ENCODE data around the gene TSPAN1. TPM values are rescaled to one million over a fixed set of nuclear protein-coding genes. Genes with fewer than 3 reads are reported as not detected.
A peak's percentile ranks its signal among the peaks of the same experiment; 100 is the strongest.

Gene TSPAN1
- total and polyA plus RNA-seq, 2 of the 13 experiments (the other 11 are each of a cell fraction or from before 2014, with no cell fraction given) = 1.7 to 2.9 TPM

GRCh38 chr1:46175243-46175642, 356 bp downstream of the TSPAN1 start:
- in situ Hi-C loops (cut with HindIII; ENCODE audit: extremely low pct_ligation_motif_present, low pct_unique_long_range_greater_than_20kb) (loop anchor here (5.0 kb wide), 1 partner anchor 138 kb away; no protein-coding TSS in a partner anchor), intact Hi-C loops (cut with micrococcal nuclease; ENCODE audit: unreplicated experiment) (loop anchor here (5.0 kb wide), 1 partner anchor 328 kb away; no protein-coding TSS in a partner anchor)
- Histone ChIP-seq H3K4me3 (replicated peaks in 1 of 3; ENCODE audit: insufficient read depth in 1 of 3, low read depth in 2 of 3, low read length in 3 of 3) (peak overlapping the region in 1 of 3 experiments; percentile 63; a peak in 1 of 6 replicates), H3K27me3 (ENCODE audit: control insufficient read depth in 1 of 2, insufficient read depth in 2 of 2, low read length in 2 of 2) (peaks cover 0 to 10% of the 10 kb centered on the region in 2 experiments; a peak in 2 of 5 replicates), H4K20me1 (ENCODE audit: insufficient read depth, low read length) (no peaks in the 10 kb centered on the region), H3K4me1 (ENCODE audit: insufficient read depth, low read length) (peaks cover 37% of the 10 kb centered on the region), H3K9me3 (ENCODE audit: low read length) (no peaks in the 10 kb centered on the region), H3K9ac (ENCODE audit: insufficient read depth, low read depth, low read length) (0 out of 2 replicates have a peak overlapping the region, but pooled peaks have one; percentile 33), H3K4me2 (ENCODE audit: low read depth, low read length) (peak overlapping the region; percentile 70; the same call in 1 of the 2 replicates), H2AFZ (ENCODE audit: low read length) (peak overlapping the region; percentile 62), H3K27ac (ENCODE audit: extremely low read length, insufficient read depth, low read length) (no peak overlapping the region), H3K79me2 (ENCODE audit: insufficient read depth, low read length) (no peaks in the 10 kb centered on the region), H3K36me3 (replicated peaks in 1 of 2; ENCODE audit: control insufficient read depth in 1 of 2, insufficient read depth in 2 of 2, low read length in 2 of 2) (no peaks in the 10 kb centered on the region)
- DNase-seq (ENCODE audit: low spot score) (no peak), FAIRE-seq (no peak), ATAC-seq (peak; percentile 5; the same call in 2 of the 3 replicates)
- no TSS peak for BruUV-seq (replicated peaks)
- 0% methylated on average over 3 of the region's 3 CpGs for WGBS (ENCODE audit: low lambda C conversion rate)
- CTCF ChIA-PET (ENCODE audit: low intra/inter-chr PET ratio, low total read pairs) = no interaction called here
- TF ChIP-seq ZNF343 (CRISPR knock-in tag; IDR thresholded peaks at IDR 0.05) = no peak
- no peak for TF ChIP-seq SNAI1 (CRISPR knock-in tag; IDR thresholded peaks at IDR 0.05; ENCODE audit: borderline replicate concordance)
- TF ChIP-seq, protein P1, sequence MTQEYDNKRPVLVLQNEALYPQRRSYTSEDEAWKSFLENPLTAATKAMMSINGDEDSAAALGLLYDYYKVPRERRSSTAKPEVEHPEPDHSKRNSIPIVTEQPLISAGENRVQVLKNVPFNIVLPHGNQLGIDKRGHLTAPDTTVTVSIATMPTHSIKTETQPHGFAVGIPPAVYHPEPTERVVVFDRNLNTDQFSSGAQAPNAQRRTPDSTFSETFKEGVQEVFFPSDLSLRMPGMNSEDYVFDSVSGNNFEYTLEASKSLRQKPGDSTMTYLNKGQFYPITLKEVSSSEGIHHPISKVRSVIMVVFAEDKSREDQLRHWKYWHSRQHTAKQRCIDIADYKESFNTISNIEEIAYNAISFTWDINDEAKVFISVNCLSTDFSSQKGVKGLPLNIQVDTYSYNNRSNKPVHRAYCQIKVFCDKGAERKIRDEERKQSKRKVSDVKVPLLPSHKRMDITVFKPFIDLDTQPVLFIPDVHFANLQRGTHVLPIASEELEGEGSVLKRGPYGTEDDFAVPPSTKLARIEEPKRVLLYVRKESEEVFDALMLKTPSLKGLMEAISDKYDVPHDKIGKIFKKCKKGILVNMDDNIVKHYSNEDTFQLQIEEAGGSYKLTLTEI (CRISPR knock-in tag; conservative IDR thresholded peaks at IDR 0.05) = no peak
- 0 out of 2 replicates have a peak, but pooled peaks have one; percentile 43 for TF ChIP-seq ZNF780A (CRISPR knock-in tag; IDR thresholded peaks at IDR 0.05)
- no peak for TF ChIP-seq NFE2 (CRISPR knock-in tag; IDR thresholded peaks at IDR 0.05)
- no peak for TF ChIP-seq CREB1 (IDR thresholded peaks at IDR 0.05)
- 0 out of 2 replicates have a peak, but pooled peaks have one; percentile 17 for TF ChIP-seq CREB1 (CRISPR knock-in tag; IDR thresholded peaks at IDR 0.05)
- POLR2A ChIA-PET = no interaction called here

Data from HepG2 (cell line).